Measurements from ENCODE around the gene RAB3C.

The RAB3C gene

GRCh38 chr5:58735637-58736036 is 152.8 kb downstream of the RAB3C start:
- no peak for DNase-seq (ENCODE audit: low spot score)

- DNase-seq (ENCODE audit: low spot score): no peak
Observed at GRCh38 chr5:58736214-58736613, 153.3 kb downstream of the RAB3C start.

DNA sequence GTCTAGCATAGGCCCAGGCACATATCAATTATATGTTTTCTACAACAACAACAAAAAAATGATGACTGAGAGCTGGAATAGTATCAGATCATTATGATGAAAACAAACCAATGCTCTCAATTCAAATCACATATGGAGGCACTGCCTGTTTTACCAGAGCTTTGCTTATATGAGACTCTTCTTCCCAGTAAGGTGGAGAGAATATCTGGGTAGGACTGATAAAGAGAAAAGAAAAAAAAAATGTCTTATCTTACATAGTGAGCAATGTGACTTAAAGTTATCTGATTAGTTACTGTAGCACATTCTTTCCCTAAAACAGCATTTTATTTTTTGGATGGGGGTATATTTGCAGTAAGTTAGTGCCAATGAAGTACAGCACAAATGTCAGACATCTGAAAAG is 154.8 kb downstream of the RAB3C start:
- DNase-seq (ENCODE audit: low spot score): no peak

GRCh38 chr5:58738336-58738735 is 155.5 kb downstream of the RAB3C start:
- no peak for DNase-seq (ENCODE audit: low spot score)

DNA sequence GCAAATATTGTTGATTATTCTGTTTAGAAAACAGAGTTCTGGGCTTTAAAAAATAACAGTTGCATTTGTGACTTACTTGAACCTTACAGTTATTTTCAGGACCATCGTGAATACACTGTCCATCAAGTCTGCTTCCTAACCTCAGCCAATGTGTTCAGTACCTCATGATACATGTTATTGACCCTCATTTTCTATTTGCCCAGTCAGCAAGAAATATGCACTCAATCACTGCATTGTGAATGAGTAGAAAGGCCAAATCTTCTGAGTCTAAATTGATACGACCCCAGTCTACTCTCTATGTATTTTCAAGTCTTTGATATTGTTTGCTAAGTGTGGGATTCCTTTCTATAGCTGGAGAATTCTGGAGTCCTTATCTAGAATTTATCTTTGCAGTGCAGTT is 156.2 kb downstream of the RAB3C start:
- no peak for DNase-seq (ENCODE audit: low spot score)

DNA sequence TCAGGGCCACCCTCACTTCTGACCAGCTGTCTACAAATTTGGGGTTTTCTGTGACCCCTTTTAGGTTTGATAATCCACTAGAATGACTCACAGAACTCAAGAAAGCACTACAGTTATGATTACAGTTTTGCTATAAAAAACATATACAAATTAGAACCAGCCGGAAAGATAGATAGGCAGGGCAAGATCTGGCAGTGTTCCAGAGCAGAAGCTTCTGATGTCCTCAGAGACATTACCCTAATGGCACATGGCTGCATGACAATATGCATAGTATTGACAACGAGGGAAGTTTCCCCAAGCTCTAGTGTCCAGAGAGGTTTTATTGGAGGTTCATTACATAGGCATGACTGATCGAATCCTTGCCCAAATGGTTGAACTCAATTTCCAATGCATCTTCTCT is 158.1 kb downstream of the RAB3C start:
- DNase-seq (ENCODE audit: low spot score): no peak

GRCh38 chr5:58745350-58745749 is 162.5 kb downstream of the RAB3C start:
- no peak for DNase-seq (ENCODE audit: low spot score)

DNA sequence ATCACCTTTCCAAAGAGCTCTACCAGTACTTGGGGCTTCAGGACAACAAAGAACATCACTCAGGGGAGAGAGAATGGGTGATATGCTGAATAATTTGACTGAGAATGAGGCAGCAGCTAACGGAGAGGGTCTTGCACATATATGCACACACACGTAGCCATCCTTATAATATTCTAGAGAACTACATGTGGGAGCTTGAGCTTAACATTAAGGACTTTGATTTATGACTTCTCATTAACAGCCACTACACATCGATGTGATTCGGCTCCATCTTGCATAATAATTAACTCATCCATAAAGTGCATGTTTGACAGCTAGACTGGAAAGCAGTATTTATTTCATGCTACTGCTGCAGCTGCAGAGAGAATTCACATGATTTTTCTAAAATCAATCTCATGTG is 163.4 kb downstream of the RAB3C start:
- DNase-seq (ENCODE audit: low spot score): no peak

- no peak for DNase-seq (ENCODE audit: low spot score)
Observed at GRCh38 chr5:58750036-58750435, 167.2 kb downstream of the RAB3C start.

- DNase-seq (ENCODE audit: low spot score): no peak
Observed at GRCh38 chr5:58751222-58751837, 168.5 kb downstream of the RAB3C start.

DNA sequence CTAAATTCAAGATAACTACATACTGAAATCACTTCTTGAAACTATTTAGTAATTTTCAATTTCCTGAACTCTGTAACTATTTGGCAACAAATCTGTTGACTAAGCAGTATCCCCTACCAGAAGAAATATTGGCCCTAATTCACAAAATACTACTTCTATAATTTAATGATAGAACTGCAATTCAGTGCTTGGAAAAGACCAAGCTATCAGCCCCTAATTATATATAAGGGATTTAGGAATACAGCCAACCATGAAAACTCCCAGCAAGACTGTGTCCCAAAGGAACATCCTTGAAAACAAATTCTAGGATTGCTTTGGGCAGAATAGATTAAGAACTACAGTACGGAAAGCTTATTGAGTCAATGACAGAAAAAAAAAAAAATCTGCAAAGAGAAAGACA is 169.2 kb downstream of the RAB3C start:
- DNase-seq (ENCODE audit: low spot score): no peak

- DNase-seq (ENCODE audit: low spot score): no peak
Observed at GRCh38 chr5:58753446-58753845, 170.6 kb downstream of the RAB3C start.

- DNase-seq (ENCODE audit: low spot score): no peak
Observed at GRCh38 chr5:58754250-58754649, 171.4 kb downstream of the RAB3C start.

DNA sequence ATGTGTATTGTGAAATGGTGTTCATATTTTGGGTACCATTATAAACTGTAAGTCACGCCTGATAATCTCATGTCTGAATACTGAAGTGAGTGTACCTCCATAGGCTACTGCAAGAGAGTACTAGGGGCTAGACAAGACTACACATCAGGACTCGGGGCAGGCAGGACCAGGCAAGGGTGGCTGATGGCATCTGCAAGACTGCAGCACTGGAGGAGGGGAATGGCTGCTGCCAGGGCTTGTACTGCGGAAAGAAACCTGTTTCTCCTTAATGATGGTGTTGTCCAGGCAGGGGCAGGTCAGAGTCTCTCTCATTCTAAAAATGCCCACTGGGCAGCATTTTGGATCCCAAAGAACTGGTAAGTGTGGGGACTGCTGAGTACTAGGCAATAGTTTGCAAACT is 172.5 kb downstream of the RAB3C start:
- DNase-seq (ENCODE audit: low spot score): no peak

- DNase-seq (ENCODE audit: low spot score): no peak
Observed at GRCh38 chr5:58759745-58760144, 176.9 kb downstream of the RAB3C start.

DNA sequence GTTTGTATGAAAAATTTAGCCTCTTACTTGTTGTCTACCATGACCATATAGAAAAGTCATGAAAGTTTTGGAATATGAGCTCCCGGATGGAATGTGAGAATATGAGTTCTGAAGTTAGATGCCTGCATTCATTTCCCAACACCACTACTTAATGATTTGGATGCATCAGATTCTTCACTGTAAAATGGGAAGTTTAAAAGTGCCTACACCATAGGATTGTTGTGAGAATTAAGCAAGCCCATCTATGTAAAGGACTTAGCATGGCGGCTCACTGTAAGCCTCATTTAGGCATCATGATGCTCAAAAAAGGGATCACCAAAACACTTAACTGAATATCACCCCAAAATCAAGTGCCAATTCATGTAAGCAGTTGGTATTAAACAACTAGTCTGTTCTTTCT is 177.3 kb downstream of the RAB3C start:
- DNase-seq (ENCODE audit: low spot score): no peak

DNA sequence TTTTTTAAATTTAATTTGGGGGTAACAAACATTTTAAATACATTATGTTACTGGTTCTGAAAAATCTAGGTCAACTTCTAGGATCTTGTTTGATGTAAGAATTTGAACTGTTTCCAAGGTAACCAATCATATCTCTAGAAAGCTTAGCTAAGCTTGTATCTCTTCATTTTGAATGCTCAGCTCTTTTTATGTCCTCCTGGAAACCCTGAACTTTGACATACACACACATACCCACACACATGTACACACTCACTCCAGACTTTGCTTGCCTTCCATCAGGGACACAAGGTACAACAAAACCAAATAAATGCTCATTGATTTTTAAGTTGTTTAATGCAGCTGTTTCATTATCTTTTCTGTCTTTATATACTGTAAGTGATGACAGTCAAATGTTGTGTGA is 178.5 kb downstream of the RAB3C start:
- DNase-seq (ENCODE audit: low spot score): no peak

DNA sequence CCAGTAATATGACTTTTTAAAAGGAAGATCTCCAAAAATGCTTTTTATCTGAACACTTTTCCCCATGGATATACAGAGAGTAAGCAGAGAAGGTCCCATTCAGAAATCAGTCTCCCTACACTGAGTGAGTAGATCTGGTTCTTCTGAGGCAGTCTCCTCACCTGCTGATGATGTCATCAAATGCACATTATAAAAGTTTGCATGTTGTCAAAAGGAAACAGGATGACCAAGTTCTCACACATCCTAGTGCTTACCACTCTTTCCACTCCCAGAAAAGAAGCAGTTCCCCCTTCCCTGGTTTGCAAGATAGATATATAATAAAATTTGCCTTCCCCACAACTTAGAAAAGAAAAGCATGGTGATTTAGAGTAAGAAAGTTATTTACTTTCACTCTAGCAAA is 180.5 kb downstream of the RAB3C start:
- no peak for DNase-seq (ENCODE audit: low spot score)

- DNase-seq (ENCODE audit: low spot score): no peak
Observed at GRCh38 chr5:58764199-58764598, 181.3 kb downstream of the RAB3C start.

DNA sequence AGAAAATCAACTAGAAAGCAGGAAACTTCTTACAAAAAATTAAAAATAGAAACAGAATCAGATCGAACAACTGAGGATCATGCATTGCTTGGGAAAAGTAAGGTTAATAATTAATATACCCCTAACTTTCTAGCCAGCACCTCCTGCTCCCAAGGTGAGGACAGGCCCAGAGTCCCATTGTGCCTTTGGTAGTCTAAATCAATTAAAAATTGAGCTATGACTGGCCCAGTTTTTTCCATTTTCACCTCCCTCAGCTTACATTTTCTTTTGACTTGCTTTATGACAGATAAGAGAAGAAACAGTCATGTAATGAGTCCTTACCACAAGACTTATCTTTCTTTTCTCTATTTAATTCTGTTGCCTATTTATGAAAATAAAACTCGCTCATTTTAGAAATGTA is 182.2 kb downstream of the RAB3C start:
- no peak for DNase-seq (ENCODE audit: low spot score)

DNA sequence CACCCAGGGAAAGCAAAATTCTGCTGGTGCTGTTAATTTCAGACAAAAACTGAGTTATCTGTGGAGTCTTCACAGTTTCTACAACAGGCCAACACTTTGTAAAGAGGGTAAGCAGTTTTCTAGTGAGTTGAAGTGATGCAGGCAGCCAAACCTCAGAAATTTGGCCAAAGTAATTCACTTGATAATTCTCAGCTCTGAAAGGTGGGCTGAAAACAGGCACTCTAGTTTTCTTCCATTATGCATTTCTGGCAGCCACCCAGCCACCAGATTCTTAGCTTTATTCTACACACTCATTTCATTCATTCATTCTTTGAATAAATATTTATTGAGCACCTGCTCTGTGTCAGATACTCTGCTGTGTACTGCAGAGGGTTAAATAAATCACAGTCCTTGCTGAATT is 184.2 kb downstream of the RAB3C start:
- no peak for DNase-seq (ENCODE audit: low spot score)

DNA sequence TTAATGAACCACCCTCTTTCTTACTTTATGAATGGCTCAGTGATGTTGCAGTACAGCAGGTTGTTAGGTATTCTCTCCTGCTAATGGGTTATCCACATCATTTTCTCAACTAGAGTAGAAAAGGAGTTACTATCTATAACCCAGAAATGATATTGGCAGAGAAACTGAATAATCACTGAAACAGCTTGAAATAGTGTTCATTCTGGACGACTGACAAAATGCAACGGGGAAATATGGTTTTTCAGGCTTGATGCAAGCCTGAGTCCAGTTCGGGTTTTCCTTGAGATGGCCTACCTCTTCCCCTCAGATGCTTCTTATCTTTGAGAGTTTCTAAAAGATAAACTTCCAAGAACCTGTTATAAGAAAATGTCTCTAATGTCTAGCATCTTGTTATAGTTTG is 187.3 kb downstream of the RAB3C start:
- no peak for DNase-seq (ENCODE audit: low spot score)

DNA sequence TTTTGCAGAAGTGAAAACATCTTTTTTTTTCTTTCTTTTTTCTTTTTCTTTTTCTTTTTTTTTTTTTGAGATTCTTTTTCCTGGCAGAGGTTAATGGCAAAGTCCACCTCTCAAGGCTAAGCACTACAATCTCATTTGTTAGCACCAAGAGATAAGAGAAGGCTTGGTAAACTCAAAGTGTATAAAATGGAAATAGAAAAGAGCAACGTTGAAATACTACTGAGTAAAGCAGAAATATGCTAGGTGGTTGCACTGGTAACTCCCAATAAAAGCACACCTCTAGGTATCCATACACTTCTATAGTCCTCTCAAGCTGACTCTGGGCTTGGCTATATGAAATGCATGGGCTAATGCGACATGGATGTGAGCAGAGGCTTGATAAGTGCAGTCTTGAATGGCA is 188.9 kb downstream of the RAB3C start:
- DNase-seq (ENCODE audit: low spot score): no peak

DNA sequence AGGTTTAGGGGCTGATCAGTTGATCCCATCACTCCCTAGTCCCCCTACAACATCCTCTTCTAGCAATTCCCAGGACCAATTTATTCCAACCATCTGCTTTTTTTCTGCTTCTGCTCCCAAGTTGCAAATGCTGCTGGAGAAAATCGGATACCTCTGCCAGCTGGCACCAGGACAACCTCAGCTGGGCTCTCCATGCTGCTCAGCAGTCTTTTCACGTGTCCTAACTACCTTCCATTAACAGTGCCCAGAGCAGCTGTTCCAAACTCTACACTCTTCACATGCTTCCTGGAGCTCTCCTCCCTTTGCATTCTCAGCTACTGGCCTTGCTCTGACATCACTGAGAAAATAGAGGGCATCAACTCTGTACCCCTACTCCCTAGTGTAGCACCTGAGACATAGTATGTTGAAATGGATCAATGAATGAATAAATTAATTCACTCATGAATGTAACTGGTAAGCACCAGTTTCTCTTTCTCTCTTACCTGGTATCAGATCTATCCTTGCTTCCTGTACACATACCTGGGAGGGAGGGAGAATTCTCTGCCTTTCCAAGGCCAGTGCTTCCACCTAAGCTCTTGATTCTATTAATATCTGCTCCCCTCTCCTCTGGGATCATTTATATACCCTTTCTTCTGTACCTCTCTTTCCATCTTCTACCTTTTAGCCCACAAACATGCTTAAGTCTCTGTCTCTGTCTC is 191.0 kb downstream of the RAB3C start:
- no peak for DNase-seq (ENCODE audit: low spot score)
